GM21737 (cell line): ENCODE data around the gene CKMT2.
"Not testable (repeated sequence)": the region's sequence is repeated elsewhere in the genome, so short reads cannot be mapped to it uniquely, and the experiment has no call there.

Experiments
- ATAC-seq: cut with Tn5 transposase; IDR thresholded peaks from one replicate; pipeline ENCODE4 v1.9.1; 2021; ENCODE audit warnings: mild to moderate bottlenecking, moderate library complexity; ENCODE audit not compliant: unreplicated experiment

Gene CKMT2

GRCh38 chr5:81249240-81249639 is 16.1 kb downstream of the CKMT2 start:
- ATAC-seq = no peak

- ATAC-seq = no peak
These were observed 16.9 kb downstream of the CKMT2 start for GRCh38 chr5:81250004-81250403.

- ATAC-seq = no peak
These were observed 18.8 kb downstream of the CKMT2 start for GRCh38 chr5:81251922-81252321.

GRCh38 chr5:81252904-81253303 is 19.8 kb downstream of the CKMT2 start:
- no peak for ATAC-seq

- no peak for ATAC-seq
These were observed 20.8 kb downstream of the CKMT2 start for GRCh38 chr5:81253875-81254274.

GRCh38 chr5:81254886-81255559 is 21.9 kb downstream of the CKMT2 start:
- no peak for ATAC-seq

GRCh38 chr5:81256766-81257165 is 23.6 kb downstream of the CKMT2 start:
- no peak for ATAC-seq

GRCh38 chr5:81262796-81263195 is 29.7 kb downstream of the CKMT2 start:
- not testable (repeated sequence) for ATAC-seq

GRCh38 chr5:81265101-81265500 is 32.0 kb downstream of the CKMT2 start:
- no peak for ATAC-seq

GRCh38 chr5:81268521-81269196 is 35.5 kb downstream of the CKMT2 start:
- ATAC-seq = no peak

- no peak for ATAC-seq
These were observed 36.8 kb downstream of the CKMT2 start for GRCh38 chr5:81269751-81270393.

GRCh38 chr5:81270394-81271027 is 37.4 kb downstream of the CKMT2 start:
- ATAC-seq = not testable (repeated sequence)

GRCh38 chr5:81283976-81284375 is 50.9 kb downstream of the CKMT2 start:
- ATAC-seq = no peak

GRCh38 chr5:81286059-81286617 is 53.0 kb downstream of the CKMT2 start:
- ATAC-seq = no peak

- no peak for ATAC-seq
These were observed 54.9 kb downstream of the CKMT2 start for GRCh38 chr5:81288021-81288433.

GRCh38 chr5:81290146-81290545 is 57.0 kb downstream of the CKMT2 start:
- ATAC-seq = no peak

GRCh38 chr5:81292130-81292529 is 59.0 kb downstream of the CKMT2 start:
- ATAC-seq = no peak

GRCh38 chr5:81294021-81294420 is 60.9 kb downstream of the CKMT2 start:
- not testable (repeated sequence) for ATAC-seq

- ATAC-seq = no peak
These were observed 64.4 kb downstream of the CKMT2 start for GRCh38 chr5:81297531-81297930.

GRCh38 chr5:81300921-81301270 is 67.8 kb downstream of the CKMT2 start:
- ATAC-seq = no peak

- peak; percentile 96 for ATAC-seq
These were observed 68.3 kb downstream of the CKMT2 start, which contains the start of gene ZCCHC9 for GRCh38 chr5:81301271-81302015. Gene ZCCHC9 (plus strand): TSS chr5:81301587. CDS start chr5:81304758, 3,171 bp downstream.
